ENCODE measurements around the gene PDZK1IP1.

DNA sequence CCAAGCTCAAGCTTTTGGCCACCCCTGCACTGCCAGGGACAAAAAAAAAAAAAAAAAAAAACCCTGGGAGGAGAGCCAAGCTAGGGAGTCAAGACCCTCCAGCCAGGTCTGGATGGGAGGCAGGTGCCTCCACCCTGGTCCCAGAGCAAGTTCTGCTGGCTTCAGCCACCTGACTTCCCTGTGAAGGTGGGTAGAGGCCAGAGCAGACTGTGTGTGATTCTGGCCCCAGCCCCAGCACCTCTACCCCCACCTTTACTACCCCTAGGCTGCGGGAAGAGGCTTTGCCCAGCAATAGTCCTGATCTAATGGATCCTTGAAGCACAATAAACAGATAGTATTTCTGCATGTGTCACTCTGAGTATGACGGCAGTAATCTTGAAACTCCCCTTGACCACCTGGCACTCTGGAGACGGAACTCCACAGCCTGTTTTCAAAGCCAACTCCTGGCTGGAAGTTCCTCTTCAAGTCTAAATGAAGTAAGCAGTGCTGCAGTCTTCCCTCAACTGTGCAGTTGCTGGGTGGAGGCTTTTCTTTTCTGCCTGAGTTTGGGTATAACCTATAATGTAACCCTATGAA, 9.8 kb downstream of the PDZK1IP1 start:
- TF ChIP-seq, protein P1, sequence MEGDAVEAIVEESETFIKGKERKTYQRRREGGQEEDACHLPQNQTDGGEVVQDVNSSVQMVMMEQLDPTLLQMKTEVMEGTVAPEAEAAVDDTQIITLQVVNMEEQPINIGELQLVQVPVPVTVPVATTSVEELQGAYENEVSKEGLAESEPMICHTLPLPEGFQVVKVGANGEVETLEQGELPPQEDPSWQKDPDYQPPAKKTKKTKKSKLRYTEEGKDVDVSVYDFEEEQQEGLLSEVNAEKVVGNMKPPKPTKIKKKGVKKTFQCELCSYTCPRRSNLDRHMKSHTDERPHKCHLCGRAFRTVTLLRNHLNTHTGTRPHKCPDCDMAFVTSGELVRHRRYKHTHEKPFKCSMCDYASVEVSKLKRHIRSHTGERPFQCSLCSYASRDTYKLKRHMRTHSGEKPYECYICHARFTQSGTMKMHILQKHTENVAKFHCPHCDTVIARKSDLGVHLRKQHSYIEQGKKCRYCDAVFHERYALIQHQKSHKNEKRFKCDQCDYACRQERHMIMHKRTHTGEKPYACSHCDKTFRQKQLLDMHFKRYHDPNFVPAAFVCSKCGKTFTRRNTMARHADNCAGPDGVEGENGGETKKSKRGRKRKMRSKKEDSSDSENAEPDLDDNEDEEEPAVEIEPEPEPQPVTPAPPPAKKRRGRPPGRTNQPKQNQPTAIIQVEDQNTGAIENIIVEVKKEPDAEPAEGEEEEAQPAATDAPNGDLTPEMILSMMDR (IDR thresholded peaks at IDR 0.05), result no peak
- no peak for TF ChIP-seq POLR2A (IDR thresholded peaks at IDR 0.05)
- no peak for TF ChIP-seq POLR2AphosphoS5 (IDR thresholded peaks at IDR 0.05)
